ENCODE data around the gene TACC2.

The TACC2 gene

DNA sequence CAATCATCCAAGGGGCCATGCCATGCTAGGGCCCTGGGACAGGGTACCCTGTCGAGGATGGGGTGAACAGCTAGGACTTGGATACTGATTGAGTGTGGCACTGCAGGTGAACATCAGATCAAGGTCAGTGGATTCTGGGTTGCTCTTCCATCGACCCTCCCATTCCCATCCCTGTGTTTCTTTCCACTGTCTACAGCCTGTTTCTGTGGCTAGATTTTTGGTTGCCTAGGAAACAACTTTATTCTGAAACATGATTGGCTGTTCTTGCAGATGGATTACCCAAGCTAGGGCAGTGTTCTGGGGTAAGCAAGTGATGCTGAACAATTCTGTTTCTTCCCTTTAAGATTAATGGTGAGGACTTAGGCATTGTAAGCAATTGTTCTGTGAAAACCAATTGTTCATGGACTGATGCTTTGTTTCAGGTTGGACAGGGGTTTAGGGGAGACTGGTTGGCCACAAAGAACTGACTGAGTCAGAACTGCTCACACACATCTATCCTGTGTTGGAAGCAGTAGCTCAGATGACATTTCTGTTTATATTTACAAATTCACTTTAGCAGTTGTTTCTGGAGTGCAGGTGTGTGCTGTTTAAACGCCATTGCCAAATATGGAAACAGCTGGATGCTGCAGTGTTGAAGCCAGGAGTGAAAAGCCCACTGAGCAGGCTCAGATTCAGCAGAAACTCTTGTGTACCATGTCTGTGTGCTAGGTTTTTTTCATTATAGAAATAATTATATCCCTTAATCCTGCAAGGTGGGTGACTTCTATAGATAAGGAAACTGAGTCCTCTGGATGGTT, 179.8 kb downstream of the TACC2 start:
- DNase-seq (ENCODE audit: low read depth), result no peak
- no peak overlapping the region for H3K4me3 ChIP-seq (ENCODE audit: low read depth, low read length)
- TF ChIP-seq, protein P1, sequence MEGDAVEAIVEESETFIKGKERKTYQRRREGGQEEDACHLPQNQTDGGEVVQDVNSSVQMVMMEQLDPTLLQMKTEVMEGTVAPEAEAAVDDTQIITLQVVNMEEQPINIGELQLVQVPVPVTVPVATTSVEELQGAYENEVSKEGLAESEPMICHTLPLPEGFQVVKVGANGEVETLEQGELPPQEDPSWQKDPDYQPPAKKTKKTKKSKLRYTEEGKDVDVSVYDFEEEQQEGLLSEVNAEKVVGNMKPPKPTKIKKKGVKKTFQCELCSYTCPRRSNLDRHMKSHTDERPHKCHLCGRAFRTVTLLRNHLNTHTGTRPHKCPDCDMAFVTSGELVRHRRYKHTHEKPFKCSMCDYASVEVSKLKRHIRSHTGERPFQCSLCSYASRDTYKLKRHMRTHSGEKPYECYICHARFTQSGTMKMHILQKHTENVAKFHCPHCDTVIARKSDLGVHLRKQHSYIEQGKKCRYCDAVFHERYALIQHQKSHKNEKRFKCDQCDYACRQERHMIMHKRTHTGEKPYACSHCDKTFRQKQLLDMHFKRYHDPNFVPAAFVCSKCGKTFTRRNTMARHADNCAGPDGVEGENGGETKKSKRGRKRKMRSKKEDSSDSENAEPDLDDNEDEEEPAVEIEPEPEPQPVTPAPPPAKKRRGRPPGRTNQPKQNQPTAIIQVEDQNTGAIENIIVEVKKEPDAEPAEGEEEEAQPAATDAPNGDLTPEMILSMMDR (IDR thresholded peaks at IDR 0.05; ENCODE audit: insufficient read depth, low read depth, low read length, missing control alignments), result no peak

DNA sequence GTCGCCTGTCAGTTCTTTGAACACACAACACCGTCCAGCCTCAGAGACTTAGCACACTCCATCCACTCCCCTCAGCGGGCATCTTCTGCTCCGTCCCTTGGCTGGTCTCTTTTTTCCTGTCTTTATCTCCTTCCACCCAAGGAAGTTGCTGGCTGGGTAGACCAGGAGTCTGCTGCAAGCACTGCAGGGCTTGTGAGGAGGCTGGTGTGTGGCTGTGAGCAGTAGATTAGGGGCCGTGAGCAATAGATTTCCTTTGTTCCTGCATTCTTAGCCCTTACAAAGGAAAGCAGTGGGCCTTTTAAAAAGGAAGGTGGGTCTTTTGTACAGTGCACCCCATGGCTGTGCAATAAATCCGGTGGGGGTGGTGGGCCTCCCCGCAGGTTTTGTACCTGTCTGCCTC, 181.8 kb downstream of the TACC2 start:
- TF ChIP-seq, protein P1 (IDR thresholded peaks at IDR 0.05; ENCODE audit: insufficient read depth, low read depth, low read length, missing control alignments), result no peak
- no peak for DNase-seq (ENCODE audit: low read depth)
- H3K4me3 ChIP-seq (ENCODE audit: low read depth, low read length), result no peak overlapping the region

DNA sequence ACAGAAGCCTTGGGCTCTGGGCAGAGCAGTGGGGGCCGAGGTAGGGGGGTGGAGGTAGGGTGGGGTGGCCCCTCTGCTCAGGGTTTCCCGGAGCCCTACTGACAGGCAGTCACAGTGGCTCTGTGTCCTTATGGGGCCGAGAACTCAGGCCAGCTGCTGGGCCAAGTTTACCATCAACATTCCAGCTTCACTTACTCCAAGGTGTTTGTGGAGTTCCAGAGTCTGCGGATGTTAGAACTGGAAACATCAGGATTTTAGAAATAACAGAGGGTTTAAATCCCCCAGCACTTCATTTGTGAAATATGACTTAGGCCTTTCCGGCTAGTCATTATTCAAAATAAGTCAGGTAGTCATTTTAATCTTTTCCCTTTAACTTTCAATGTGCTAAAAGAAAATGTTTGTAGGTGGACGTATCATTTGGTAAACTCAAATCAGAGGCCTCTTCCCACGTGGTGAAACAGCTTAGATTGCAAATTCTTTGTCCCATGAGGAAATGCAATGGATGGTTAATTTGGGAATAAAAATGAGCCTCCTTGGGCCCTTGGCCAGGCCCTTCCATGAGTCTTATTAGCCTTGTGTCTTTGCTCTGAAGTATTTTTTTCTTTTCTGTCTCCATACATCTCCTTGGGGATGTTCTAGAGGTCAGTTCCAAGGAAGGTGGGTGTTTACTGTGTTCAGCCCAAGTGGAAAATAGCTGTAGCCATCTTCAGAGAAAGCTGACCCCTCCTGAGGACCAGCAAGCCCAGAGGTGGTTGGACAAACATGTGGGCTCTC, 182.5 kb downstream of the TACC2 start:
- TF ChIP-seq, protein P1 (IDR thresholded peaks at IDR 0.05; ENCODE audit: insufficient read depth, low read depth, low read length, missing control alignments), result no peak
- no peak for DNase-seq (ENCODE audit: low read depth)
- no peak overlapping the region for H3K4me3 ChIP-seq (ENCODE audit: low read depth, low read length)

DNA sequence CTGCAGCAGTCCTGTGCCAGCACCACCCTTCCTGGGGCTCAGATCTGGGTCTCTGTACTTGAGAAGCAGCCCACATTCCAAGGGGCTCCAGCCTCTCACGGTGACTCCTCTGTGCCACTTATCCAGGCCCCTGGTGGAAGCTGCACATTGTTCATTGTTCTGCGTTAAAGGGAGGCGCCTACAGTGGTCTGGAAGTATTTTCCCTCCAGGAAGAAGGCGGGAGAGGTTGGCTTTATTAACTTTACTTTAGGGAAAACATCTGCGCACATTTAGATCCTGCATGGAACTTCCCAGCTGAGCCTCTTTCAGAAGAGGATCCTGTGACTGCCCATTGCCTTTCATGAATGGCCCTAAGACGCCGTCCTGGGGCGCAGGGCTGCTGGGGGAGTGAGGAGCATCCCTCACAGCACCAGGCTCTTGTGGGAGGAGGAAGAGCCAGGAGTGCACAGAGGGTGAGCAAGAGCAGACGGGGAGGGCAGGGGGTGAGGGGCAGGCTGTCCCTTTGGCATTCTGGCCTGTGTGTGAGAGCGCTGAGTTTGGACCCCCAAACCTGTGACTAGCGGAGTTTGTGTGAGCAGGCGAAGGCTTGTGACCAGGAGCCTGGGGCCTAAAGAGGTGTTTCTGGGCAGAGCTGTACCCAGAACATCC, 183.5 kb downstream of the TACC2 start:
- H3K4me3 ChIP-seq (ENCODE audit: low read depth, low read length), result no peak overlapping the region
- no peak for DNase-seq (ENCODE audit: low read depth)

DNA sequence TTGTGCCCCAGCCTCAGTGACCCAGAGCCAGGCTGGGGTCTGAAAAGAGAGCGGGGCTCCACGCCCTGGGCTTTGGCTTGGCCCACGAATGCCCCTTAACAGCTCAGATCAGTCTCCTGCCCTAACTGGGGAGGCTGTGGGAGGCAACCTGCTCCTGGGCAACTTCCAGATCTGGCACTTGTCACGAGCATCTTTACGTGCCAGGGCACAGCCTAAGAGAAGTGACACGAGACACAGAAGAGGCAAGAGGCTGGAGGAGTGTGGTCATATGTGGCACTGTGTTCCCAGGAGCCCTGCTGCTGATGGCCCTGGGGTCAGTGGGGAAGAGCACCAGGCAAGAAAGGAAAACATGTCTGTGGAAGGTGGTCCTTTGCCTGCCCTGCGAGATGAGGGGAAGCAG, 184.4 kb downstream of the TACC2 start:
- DNase-seq (ENCODE audit: low read depth), result no peak
- TF ChIP-seq, protein P1 (IDR thresholded peaks at IDR 0.05; ENCODE audit: insufficient read depth, low read depth, low read length, missing control alignments), result no peak
- no peak overlapping the region for H3K4me3 ChIP-seq (ENCODE audit: low read depth, low read length)

More for the DNA sequence above, 183.5 kb downstream of the TACC2 start:
- TF ChIP-seq, protein P1 (IDR thresholded peaks at IDR 0.05; ENCODE audit: insufficient read depth, low read depth, low read length, missing control alignments), result no peak

DNA sequence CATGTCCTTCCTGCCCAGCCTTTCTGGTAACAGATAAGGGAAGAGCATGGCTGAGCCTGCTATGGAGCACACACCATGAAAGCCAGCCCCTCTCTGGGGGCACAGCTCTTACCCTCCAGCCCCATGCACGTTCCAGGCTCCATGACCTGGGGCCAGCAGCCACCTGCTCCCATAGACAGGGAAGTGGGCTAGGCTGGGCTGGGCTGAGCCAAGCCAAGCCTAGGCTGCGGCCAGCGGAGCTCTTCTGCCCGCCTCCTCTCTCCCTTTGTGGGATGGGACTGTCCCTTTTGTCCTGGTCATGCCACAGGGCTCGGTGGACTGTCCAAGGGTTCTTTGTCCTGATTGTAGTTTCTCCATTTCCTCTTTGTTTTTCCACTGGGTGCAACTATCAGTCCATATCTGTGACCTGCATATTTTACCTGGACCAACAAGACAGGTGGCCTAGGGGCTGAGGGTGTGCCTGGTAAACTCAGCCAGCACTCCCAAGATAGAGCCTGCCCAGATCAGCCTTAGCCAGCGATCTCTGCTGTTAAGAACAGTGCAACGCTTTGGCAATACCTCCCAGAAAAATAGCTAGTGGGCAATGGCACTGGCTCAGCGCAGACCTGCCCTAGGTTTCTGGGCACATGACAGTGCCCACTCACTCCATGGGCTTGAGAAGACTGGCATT, 184.9 kb downstream of the TACC2 start:
- TF ChIP-seq, protein P1 (IDR thresholded peaks at IDR 0.05; ENCODE audit: insufficient read depth, low read depth, low read length, missing control alignments), result no peak
- no peak for DNase-seq (ENCODE audit: low read depth)
- H3K4me3 ChIP-seq (ENCODE audit: low read depth, low read length), result no peak overlapping the region

Data from GM12865 (cell line).